HCT116 (cell line): ENCODE data around the gene SLAMF6.

Source experiments
- CTCF ChIP-seq, 3 experiments: fragments of 200-600 bp in 1 of 3; sonication (generic) in 1 of 3; IDR thresholded peaks in 2 of 3; conservative IDR thresholded peaks in 1 of 3; 2 replicates each; pipeline ENCODE4 v1.5.1; 2012 to 2017; ENCODE audit warnings: low read depth in 2 of 3, low read length in 2 of 3, antibody characterized with exemption in 1 of 3, borderline replicate concordance in 1 of 3, control low read depth in 1 of 3, mild to moderate bottlenecking in 1 of 3, mixed read lengths in 1 of 3, mixed run types in 1 of 3, moderate library complexity in 1 of 3; ENCODE audit not compliant: insufficient read depth in 1 of 3
- MAX ChIP-seq: IDR thresholded peaks from 2 replicates; pipeline ENCODE4 v1.6.1; 2012
- POLR2A ChIP-seq: IDR thresholded peaks from 2 replicates; pipeline ENCODE4 v1.7.0; 2011; ENCODE audit warnings: borderline replicate concordance; ENCODE audit not compliant: insufficient read depth, insufficient read length; ENCODE audit errors: extremely low read depth
- POLR2AphosphoS5 ChIP-seq: IDR thresholded peaks from 2 replicates; pipeline ENCODE4 v1.6.1; 2011; ENCODE audit warnings: mild to moderate bottlenecking, low read depth, low read length, moderate library complexity
- REST ChIP-seq: IDR thresholded peaks from 2 replicates; pipeline ENCODE4 v1.6.1; 2012; ENCODE audit warnings: low read depth
- SIN3A ChIP-seq: IDR thresholded peaks from 2 replicates; pipeline ENCODE4 v1.6.1; 2012; ENCODE audit warnings: low read depth
- YY1 ChIP-seq: IDR thresholded peaks from 2 replicates; pipeline ENCODE4 v1.6.1; 2011; ENCODE audit warnings: low read length, low read depth, moderate library complexity, mild to moderate bottlenecking; ENCODE audit not compliant: insufficient replicate concordance; ENCODE audit errors: extremely low read depth

- TF ChIP-seq POLR2A (no peak), MAX (no peak), CTCF (IDR thresholded peaks at IDR 0.05 in 2 of 3, conservative IDR thresholded peaks at IDR 0.05 in 1 of 3; ENCODE audit: borderline replicate concordance in 1 of 3, insufficient read depth in 1 of 3, low read depth in 2 of 3, low read length in 2 of 3) (no peak), SIN3A (no peak), REST (no peak), POLR2AphosphoS5 (no peak), YY1 (no peak)
Observed at GRCh38 chr1:160499631-160500030, 23.4 kb downstream of the SLAMF6 start.
